Skeletal muscle satellite cell (primary cell): ENCODE results near the gene KRT7.

Experiments used
- H3K27me3 ChIP-seq: 2 replicates; pipeline ENCODE4 v1.7.0; 2013; ENCODE audit warnings: low read length; ENCODE audit not compliant: control insufficient read depth, insufficient read depth
- H3K36me3 ChIP-seq: 2 replicates; pipeline ENCODE4 v1.7.0; 2013; ENCODE audit warnings: mild to moderate bottlenecking, control low read depth, low read length; ENCODE audit not compliant: insufficient read depth
- H3K4me1 ChIP-seq: 2 replicates; pipeline ENCODE4 v1.7.0; 2013; ENCODE audit warnings: low read length; ENCODE audit not compliant: control insufficient read depth, insufficient read depth
- H3K4me2 ChIP-seq: 2 replicates; pipeline ENCODE4 v1.7.0; 2013; ENCODE audit warnings: mild to moderate bottlenecking, low read length
- H3K4me3 ChIP-seq: 2 replicates; pipeline ENCODE4 v1.7.0; 2013; ENCODE audit warnings: low read length
- H3K9ac ChIP-seq: 2 replicates; pipeline ENCODE4 v1.7.0; 2013; ENCODE audit warnings: mild to moderate bottlenecking, low read depth, low read length, moderate library complexity
- H3K9me3 ChIP-seq: replicated peaks from 2 replicates; pipeline ENCODE4 v1.7.0; 2013; ENCODE audit warnings: mild to moderate bottlenecking, control low read depth, low read length

The KRT7 gene

GRCh38 chr12:52216807-52217206 lies 16.2 kb upstream of the KRT7 start:
- peaks cover 15% of the 10 kb centered on the region for H3K4me1 ChIP-seq
- no peaks in the 10 kb centered on the region for H3K36me3 ChIP-seq
- no peaks in the 10 kb centered on the region for H3K27me3 ChIP-seq
- H3K4me3 ChIP-seq, result no peak overlapping the region
- no peak overlapping the region for H3K9ac ChIP-seq
- H3K9me3 ChIP-seq, result no peaks in the 10 kb centered on the region
- no peak overlapping the region for H3K4me2 ChIP-seq

GRCh38 chr12:52217223-52217622 lies 15.8 kb upstream of the KRT7 start:
- Histone ChIP-seq H3K9ac (no peak overlapping the region), H3K36me3 (no peaks in the 10 kb centered on the region), H3K4me1 (peaks cover 19% of the 10 kb centered on the region), H3K9me3 (no peaks in the 10 kb centered on the region), H3K4me3 (no peak overlapping the region), H3K27me3 (no peaks in the 10 kb centered on the region), H3K4me2 (no peak overlapping the region)

GRCh38 chr12:52218001-52218400 lies 15.0 kb upstream of the KRT7 start:
- Histone ChIP-seq H3K36me3 (no peaks in the 10 kb centered on the region), H3K27me3 (no peaks in the 10 kb centered on the region), H3K4me2 (no peak overlapping the region), H3K4me3 (no peak overlapping the region), H3K9me3 (no peaks in the 10 kb centered on the region), H3K4me1 (peaks cover 26% of the 10 kb centered on the region), H3K9ac (no peak overlapping the region)

GRCh38 chr12:52220477-52220876 lies 12.6 kb upstream of the KRT7 start:
- H3K9ac ChIP-seq, result no peak overlapping the region
- H3K27me3 ChIP-seq, result no peaks in the 10 kb centered on the region
- peaks cover 35% of the 10 kb centered on the region for H3K4me1 ChIP-seq

GRCh38 chr12:52221070-52221781 lies 11.8 kb upstream of the KRT7 start:
- Histone ChIP-seq H3K4me2 (no peak overlapping the region), H3K4me3 (no peak overlapping the region), H3K4me1 (peaks cover 30% of the 10 kb centered on the region), H3K9ac (no peak overlapping the region), H3K27me3 (no peaks in the 10 kb centered on the region), H3K36me3 (no peaks in the 10 kb centered on the region), H3K9me3 (peaks cover 5% of the 10 kb centered on the region)

More at GRCh38 chr12:52220477-52220876, 12.6 kb upstream of the KRT7 start:
- Histone ChIP-seq H3K4me3 (no peak overlapping the region), H3K9me3 (peaks cover 5% of the 10 kb centered on the region), H3K36me3 (no peaks in the 10 kb centered on the region), H3K4me2 (no peak overlapping the region)

- no peaks in the 10 kb centered on the region for H3K27me3 ChIP-seq
- H3K36me3 ChIP-seq, result no peaks in the 10 kb centered on the region
- no peak overlapping the region for H3K9ac ChIP-seq
- H3K9me3 ChIP-seq, result peaks cover 5% of the 10 kb centered on the region
- peaks cover 30% of the 10 kb centered on the region for H3K4me1 ChIP-seq
- no peak overlapping the region for H3K4me2 ChIP-seq
- no peak overlapping the region for H3K4me3 ChIP-seq
These were observed 11.1 kb upstream of the KRT7 start for GRCh38 chr12:52221912-52222457.

- H3K27me3 ChIP-seq, result no peaks in the 10 kb centered on the region
- no peak overlapping the region for H3K4me2 ChIP-seq
- H3K36me3 ChIP-seq, result no peaks in the 10 kb centered on the region
- H3K9ac ChIP-seq, result no peak overlapping the region
- H3K4me1 ChIP-seq, result peaks cover 30% of the 10 kb centered on the region
- no peak overlapping the region for H3K4me3 ChIP-seq
- H3K9me3 ChIP-seq, result peaks cover 5% of the 10 kb centered on the region
These were observed 10.4 kb upstream of the KRT7 start for GRCh38 chr12:52222692-52223091.

- H3K9me3 ChIP-seq, result peaks cover 5% of the 10 kb centered on the region
- no peaks in the 10 kb centered on the region for H3K27me3 ChIP-seq
- H3K4me2 ChIP-seq, result peak overlapping the region; percentile 34
- no peak overlapping the region for H3K4me3 ChIP-seq
- H3K36me3 ChIP-seq, result no peaks in the 10 kb centered on the region
- peak overlapping the region; percentile 38 for H3K9ac ChIP-seq
- peaks cover 33% of the 10 kb centered on the region for H3K4me1 ChIP-seq
These were observed 9.5 kb upstream of the KRT7 start for GRCh38 chr12:52223406-52224039.

GRCh38 chr12:52224151-52224550 lies 8.9 kb upstream of the KRT7 start:
- peak overlapping the region; percentile 38 for H3K9ac ChIP-seq
- H3K4me2 ChIP-seq, result no peak overlapping the region
- H3K36me3 ChIP-seq, result no peaks in the 10 kb centered on the region
- peaks cover 38% of the 10 kb centered on the region for H3K4me1 ChIP-seq
- no peaks in the 10 kb centered on the region for H3K27me3 ChIP-seq
- H3K9me3 ChIP-seq, result peaks cover 5% of the 10 kb centered on the region
- no peak overlapping the region for H3K4me3 ChIP-seq

- Histone ChIP-seq H3K27me3 (no peaks in the 10 kb centered on the region), H3K4me1 (peaks cover 52% of the 10 kb centered on the region), H3K4me2 (no peak overlapping the region), H3K9me3 (peaks cover 5% of the 10 kb centered on the region), H3K9ac (no peak overlapping the region), H3K4me3 (no peak overlapping the region), H3K36me3 (no peaks in the 10 kb centered on the region)
These were observed 7.3 kb upstream of the KRT7 start for GRCh38 chr12:52225752-52226151.

GRCh38 chr12:52226446-52226845 lies 6.6 kb upstream of the KRT7 start:
- no peaks in the 10 kb centered on the region for H3K36me3 ChIP-seq
- H3K4me3 ChIP-seq, result no peak overlapping the region
- peaks cover 55% of the 10 kb centered on the region for H3K4me1 ChIP-seq

More at GRCh38 chr12:52226446-52226845, 6.6 kb upstream of the KRT7 start:
- no peak overlapping the region for H3K9ac ChIP-seq
- H3K27me3 ChIP-seq, result no peaks in the 10 kb centered on the region
- no peak overlapping the region for H3K4me2 ChIP-seq
- H3K9me3 ChIP-seq, result peaks cover 5% of the 10 kb centered on the region
